DMS153 (cell line): Measurements from ENCODE around the gene PPP4C.
"Not testable (repeated sequence)": the region's sequence is repeated elsewhere in the genome, so short reads cannot be mapped to it uniquely, and the experiment has no call there.

Experiments
- DNase-seq: peaks from one replicate; lab custom pipeline; 2025; lab: John Stamatoyannopoulos, UW

PPP4C gene

GRCh38 chr16:30096862-30097563 lies 21.2 kb downstream of the PPP4C start:
- DNase-seq = no peak

- no peak for DNase-seq
Measured at GRCh38 chr16:30104090-30104489, 28.3 kb downstream of the PPP4C start.

- no peak for DNase-seq
Measured at GRCh38 chr16:30104492-30104891, 28.7 kb downstream of the PPP4C start.

GRCh38 chr16:30108059-30108850 lies 32.5 kb downstream of the PPP4C start:
- no peak for DNase-seq

GRCh38 chr16:30110661-30111060 lies 34.9 kb downstream of the PPP4C start:
- no peak for DNase-seq

- no peak for DNase-seq
Measured at GRCh38 chr16:30112197-30113030, 36.6 kb downstream of the PPP4C start.

- no peak for DNase-seq
Measured at GRCh38 chr16:30113031-30113710, 37.4 kb downstream of the PPP4C start, which contains the start of gene GDPD3. GDPD3 (minus strand) TSS chr16:30113537; CDS start chr16:30113478, 59 bp downstream.

GRCh38 chr16:30113711-30114333 lies 38.0 kb downstream of the PPP4C start:
- no peak for DNase-seq

- no peak for DNase-seq
Measured at GRCh38 chr16:30114411-30114810, 38.6 kb downstream of the PPP4C start.

- DNase-seq = not testable (repeated sequence)
Measured at GRCh38 chr16:30114833-30115232, 39.0 kb downstream of the PPP4C start.

GRCh38 chr16:30115238-30115637 lies 39.4 kb downstream of the PPP4C start:
- DNase-seq = no peak

- DNase-seq = no peak
Measured at GRCh38 chr16:30116291-30117207, 40.8 kb downstream of the PPP4C start.

GRCh38 chr16:30117768-30118167 lies 42.0 kb downstream of the PPP4C start:
- no peak for DNase-seq

GRCh38 chr16:30119428-30119827 lies 43.6 kb downstream of the PPP4C start:
- DNase-seq = no peak

- DNase-seq = no peak
Measured at GRCh38 chr16:30120340-30121105, 44.7 kb downstream of the PPP4C start.

GRCh38 chr16:30121741-30122571 lies 46.2 kb downstream of the PPP4C start:
- no peak for DNase-seq

GRCh38 chr16:30122604-30123160 lies 46.9 kb downstream of the PPP4C start:
- DNase-seq = no peak

GRCh38 chr16:30124985-30125379 lies 49.2 kb downstream of the PPP4C start:
- DNase-seq = no peak
